ENCODE measurements around the gene TNIK. TPM values are rescaled to one million over a fixed set of nuclear protein-coding genes. Genes with fewer than 3 reads are reported as not detected.

Gene TNIK
- total RNA-seq, 1 experiment from 2014 or later = 10.4 TPM

DNA sequence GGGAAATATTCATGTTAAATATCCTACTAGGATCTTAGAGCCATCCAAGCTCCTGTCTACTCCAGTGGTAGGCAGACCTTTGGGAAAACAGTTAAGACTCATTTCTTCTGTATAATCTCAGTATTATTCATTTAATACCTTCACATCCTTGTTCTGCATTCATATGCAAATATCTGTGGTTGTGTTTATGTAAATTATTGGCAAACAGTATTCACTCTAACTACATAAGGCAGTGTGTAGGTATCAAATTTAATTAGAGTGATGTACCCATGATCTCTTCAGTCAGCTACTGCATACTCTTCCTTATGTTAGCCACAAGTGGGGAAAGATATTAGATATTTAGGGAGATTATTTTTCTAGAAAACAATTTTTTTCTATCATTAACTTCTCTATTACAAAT, 232.8 kb downstream of the TNIK start:
- DNase-seq (ENCODE audit: low read depth, low spot score) = no peak
- in situ Hi-C loops (cut with HindIII; ENCODE audit: low pct_unique_long_range_greater_than_20kb, low sequenced_read_pairs) = no loop called here

DNA sequence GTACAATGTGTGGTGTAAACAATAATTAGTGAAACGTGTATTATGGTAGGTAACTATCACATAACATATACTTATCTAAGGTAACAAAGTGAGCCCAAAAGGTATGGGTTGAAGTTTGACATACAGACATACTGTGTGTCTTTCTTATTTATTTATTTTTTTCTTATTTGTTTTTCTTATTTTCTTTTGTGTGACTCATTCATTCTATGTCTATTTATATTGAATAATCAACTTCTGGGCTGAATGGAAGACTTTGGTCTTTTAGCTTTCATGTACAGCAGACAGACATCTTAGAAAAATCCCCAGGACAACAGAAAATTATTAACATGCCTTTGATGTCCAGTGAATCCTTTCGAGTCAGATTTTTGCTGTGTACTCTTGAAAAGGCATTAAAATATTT, 233.4 kb downstream of the TNIK start:
- in situ Hi-C loops (cut with HindIII; ENCODE audit: low pct_unique_long_range_greater_than_20kb, low sequenced_read_pairs) = no loop called here
- no peak for DNase-seq (ENCODE audit: low read depth, low spot score)

DNA sequence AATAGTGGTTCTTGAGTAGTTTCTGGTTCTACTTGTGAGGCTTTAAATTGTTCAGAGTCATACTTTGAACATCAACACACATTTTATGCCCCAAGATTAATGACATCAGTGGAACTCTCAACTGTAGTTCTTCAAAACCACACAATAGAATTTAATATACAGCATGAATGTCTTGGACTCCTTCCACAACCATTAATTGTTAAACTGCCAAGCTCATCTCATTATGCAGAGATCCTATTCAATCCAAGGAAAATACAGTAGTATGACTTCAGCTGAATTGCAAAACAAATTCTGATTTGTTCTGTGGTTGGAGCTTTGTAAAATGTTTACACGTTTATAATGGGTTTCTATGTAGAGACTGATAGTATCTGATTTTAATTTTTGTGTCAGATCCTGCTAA, 234.5 kb downstream of the TNIK start:
- in situ Hi-C loops (cut with HindIII; ENCODE audit: low pct_unique_long_range_greater_than_20kb, low sequenced_read_pairs) = no loop called here
- DNase-seq (ENCODE audit: low read depth, low spot score) = peak; percentile 17

DNA sequence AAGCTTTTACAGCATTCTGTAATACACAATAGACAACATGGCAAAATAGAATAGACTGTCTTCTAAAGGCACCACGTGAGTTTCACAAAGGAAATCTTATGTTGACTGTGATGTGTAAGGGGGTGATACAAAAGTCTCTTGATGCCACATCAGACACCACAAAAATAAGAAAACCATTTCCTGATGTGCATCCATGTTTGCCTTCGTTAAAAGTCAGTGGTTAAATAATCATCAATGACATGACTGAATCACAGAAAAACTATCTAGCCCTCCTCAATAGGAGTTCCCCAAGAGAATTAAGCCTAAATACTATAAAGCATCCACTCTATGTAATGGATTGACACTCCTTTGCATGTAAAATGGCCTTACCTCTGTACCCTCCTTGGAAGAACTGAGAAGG, 235.0 kb downstream of the TNIK start:
- in situ Hi-C loops (cut with HindIII; ENCODE audit: low pct_unique_long_range_greater_than_20kb, low sequenced_read_pairs) = no loop called here
- peak; percentile 4 for DNase-seq (ENCODE audit: low read depth, low spot score)

DNA sequence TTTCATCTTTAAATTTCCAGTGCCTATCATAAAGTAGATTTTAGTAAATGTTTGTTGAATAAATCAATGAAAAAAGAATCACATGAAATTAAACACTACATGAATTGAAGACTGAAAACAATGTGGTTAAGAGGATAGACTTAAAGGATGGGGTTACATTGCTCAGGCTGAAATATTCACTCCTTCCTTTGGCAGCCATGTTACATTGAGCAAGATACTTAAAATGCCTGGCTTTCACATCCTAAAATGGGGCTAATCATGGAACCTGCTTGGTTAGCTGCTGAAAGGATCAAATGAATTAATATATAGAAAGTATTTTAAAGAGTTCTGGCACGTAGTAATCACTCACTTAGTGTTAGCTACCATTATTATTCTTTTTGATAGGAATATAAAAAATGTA, 236.8 kb downstream of the TNIK start:
- no peak for DNase-seq (ENCODE audit: low read depth, low spot score)
- in situ Hi-C loops (cut with HindIII; ENCODE audit: low pct_unique_long_range_greater_than_20kb, low sequenced_read_pairs) = no loop called here

DNA sequence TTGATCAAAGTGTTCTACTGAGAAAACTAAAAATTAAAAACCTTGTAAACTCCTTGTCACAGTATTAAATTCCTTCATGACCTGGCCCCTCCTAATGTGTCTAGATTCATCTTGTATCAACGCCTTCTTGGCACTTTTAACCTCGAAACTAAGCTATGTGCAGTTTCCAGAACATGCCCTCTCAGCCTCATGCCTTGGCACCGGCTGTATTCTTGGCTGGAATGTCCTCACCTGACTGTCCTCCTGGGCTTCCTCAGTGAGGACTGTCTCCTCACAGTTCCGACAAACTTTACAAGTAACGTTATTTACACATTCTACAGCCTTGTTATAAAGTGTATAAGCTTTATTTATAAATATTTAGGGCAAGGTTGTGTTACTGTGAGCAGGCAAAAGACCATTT, 237.2 kb downstream of the TNIK start:
- DNase-seq (ENCODE audit: low read depth, low spot score) = no peak
- in situ Hi-C loops (cut with HindIII; ENCODE audit: low pct_unique_long_range_greater_than_20kb, low sequenced_read_pairs) = no loop called here

DNA sequence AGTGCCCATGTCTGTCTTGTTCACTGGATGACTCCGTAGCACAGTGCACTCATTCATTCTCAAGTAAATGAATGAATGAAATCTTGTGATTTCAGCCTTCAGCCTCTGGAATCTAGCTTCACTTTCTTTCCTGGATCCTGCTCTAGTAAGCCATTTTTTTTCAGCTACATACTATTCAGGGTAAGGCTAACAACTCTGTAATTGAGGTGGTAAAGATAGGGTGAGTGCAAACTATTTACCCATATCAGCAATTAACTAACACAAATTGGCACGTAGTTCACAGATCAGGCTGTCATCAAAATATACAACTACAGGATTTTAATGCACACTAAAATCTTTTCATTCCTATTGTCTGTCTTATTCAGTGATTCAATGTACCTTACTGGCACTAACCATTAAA, 238.6 kb downstream of the TNIK start:
- in situ Hi-C loops (cut with HindIII; ENCODE audit: low pct_unique_long_range_greater_than_20kb, low sequenced_read_pairs) = no loop called here
- no peak for DNase-seq (ENCODE audit: low read depth, low spot score)

DNA sequence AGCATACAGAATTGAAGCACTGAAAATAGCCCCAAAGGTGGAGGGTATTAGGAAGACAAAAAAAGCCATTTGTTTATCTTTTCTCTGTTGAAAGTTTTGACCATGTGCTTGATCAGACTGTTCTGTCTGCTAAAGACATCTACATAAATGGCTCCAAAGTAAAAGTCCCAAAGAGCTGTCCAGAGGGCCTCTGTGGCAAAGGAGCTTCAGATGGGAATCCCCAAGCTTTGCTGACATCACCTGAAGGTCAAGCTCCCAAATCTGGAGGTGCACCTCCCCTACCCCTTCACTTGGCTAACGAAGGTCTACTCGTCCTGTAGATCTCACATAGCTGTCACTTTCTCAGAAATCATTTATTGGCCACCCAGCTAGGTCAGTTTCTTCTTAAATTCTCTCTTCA, 239.1 kb downstream of the TNIK start:
- in situ Hi-C loops (cut with HindIII; ENCODE audit: low pct_unique_long_range_greater_than_20kb, low sequenced_read_pairs) = no loop called here
- no peak for DNase-seq (ENCODE audit: low read depth, low spot score)

DNA sequence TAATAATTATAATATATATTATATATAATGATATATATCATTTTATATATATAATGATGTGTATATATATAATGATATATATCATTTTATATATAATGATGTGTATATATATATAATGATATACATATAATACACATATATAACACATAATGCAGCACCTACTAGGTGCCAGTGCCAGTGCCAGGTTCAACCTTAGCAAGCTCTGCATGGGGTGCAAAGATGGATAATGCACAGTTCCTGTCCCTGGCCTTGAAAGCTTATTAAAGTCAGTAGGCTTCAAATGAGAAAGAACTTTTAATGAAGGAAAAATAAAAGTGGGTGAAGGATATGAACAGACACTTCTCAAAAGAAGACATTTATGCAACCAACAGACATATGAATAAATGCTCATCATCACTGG, 240.9 kb downstream of the TNIK start:
- no peak for DNase-seq (ENCODE audit: low read depth, low spot score)
- in situ Hi-C loops (cut with HindIII; ENCODE audit: low pct_unique_long_range_greater_than_20kb, low sequenced_read_pairs) = no loop called here

DNA sequence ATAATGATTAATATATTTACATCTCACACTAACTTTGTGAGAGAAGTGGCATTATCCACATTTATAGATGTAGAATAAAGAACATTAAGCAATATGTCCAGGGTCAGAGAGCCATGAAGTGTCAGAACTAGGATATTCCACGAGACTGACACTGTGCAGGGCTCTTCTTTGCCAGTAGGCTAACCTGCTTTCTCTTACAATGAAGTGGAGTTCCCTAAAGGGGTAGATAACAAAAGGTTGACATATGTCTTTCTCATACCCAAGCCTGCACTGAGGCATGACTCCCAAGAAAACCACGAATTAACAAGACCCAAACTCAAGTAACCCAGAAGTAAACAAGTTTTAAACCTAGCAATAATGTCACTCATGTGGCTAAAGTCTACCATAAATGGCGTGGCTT, 242.1 kb downstream of the TNIK start:
- in situ Hi-C loops (cut with HindIII; ENCODE audit: low pct_unique_long_range_greater_than_20kb, low sequenced_read_pairs) = no loop called here
- DNase-seq (ENCODE audit: low read depth, low spot score) = no peak

DNA sequence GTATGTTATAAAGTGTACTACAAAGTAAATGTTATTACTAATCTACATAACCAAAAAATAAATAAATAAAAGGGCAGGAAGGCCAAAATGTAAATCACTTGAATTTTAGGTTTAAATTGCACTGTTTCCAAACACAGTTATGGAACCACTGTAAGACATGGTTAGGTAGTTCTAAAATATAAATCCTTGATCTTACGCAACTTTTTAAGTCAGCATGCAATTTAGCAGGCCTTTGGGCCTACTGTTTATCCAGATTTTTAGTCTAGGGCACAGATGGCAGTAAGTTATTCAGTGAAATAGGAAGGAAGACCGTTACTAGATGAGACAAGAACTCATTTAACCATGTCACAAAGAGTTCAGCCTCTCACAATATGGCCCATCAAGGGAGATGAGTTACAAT, 246.3 kb downstream of the TNIK start:
- in situ Hi-C loops (cut with HindIII; ENCODE audit: low pct_unique_long_range_greater_than_20kb, low sequenced_read_pairs) = no loop called here
- DNase-seq (ENCODE audit: low read depth, low spot score) = no peak

DNA sequence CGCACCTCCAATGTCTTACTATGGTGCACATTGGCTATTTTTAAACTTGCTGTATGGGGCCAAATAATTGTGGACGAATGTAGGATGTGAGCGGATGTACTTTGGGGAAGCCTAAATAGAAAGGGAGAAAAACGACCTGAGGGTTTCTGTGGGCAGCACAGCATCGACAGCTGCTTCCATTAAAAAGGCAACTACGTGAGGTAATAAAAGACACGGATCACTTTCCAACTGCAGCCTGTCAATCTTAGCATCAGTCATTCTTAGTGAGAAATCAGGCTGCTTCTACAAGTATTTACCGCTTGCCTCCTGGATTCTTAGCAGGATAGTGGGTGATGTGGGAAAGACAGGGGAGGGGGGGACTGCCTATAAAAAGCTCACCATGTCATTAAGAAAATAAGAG, 247.0 kb downstream of the TNIK start:
- in situ Hi-C loops (cut with HindIII; ENCODE audit: low pct_unique_long_range_greater_than_20kb, low sequenced_read_pairs) = no loop called here

DNA sequence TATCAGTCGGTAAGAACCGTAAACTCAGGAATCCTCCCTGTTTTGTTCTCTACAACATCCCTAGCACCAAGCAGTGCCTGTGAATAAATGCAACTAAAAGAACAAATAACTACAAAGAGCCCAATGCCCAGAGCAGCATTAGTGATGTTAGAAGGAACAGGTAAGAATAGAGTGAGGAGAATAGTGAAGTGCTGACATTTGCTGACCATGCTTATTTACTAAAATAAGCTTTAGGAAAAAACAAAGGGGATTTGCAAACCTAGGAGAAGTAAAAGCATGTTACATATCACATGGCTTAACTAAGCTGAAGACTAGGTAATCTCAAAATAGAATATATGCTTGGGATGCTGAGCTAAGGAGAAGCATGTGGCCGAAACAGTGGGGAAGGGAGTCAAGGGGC, 247.6 kb downstream of the TNIK start:
- in situ Hi-C loops (cut with HindIII; ENCODE audit: low pct_unique_long_range_greater_than_20kb, low sequenced_read_pairs) = no loop called here
- no peak for DNase-seq (ENCODE audit: low read depth, low spot score)

More for the DNA sequence above, 247.0 kb downstream of the TNIK start:
- DNase-seq (ENCODE audit: low read depth, low spot score) = no peak

DNA sequence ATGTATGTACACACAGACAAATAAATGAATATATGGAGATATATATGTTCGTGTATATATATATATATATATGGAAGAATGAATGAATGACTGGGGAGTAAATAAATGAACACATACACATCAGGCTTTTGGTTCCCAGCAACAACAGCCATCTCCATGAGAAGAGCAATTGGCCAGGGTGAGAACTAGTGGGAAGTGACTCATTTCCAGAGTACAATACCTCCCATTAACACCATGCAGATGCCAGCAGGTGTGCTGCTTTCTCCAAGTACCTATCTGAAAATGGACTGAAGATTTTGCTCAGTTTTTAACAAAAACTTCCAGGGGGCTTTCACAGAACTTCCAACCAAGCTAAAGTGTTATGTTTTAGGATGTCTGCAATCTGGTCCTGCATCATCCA, 253.9 kb downstream of the TNIK start:
- in situ Hi-C loops (cut with HindIII; ENCODE audit: low pct_unique_long_range_greater_than_20kb, low sequenced_read_pairs) = no loop called here
- no peak for DNase-seq (ENCODE audit: low read depth, low spot score)

DNA sequence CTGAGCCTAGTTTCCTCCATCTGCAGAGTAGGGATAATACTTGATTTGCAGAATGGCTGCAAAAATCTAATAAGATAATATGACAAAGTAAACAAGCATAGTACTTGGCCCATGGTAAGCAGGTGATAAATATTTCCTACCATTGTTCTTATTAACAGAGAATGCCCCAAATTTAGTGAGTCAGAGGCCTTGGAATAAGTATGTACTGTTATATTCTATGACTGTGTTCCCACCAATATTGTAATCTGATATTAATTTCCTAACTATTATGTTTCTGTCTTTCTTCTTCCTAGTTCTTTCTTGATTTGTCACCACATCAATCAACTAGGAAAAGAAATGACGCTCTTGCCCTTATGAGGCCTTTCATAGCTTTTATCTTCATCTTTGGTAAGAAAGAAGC, 255.3 kb downstream of the TNIK start:
- no peak for DNase-seq (ENCODE audit: low read depth, low spot score)
- in situ Hi-C loops (cut with HindIII; ENCODE audit: low pct_unique_long_range_greater_than_20kb, low sequenced_read_pairs) = no loop called here

DNA sequence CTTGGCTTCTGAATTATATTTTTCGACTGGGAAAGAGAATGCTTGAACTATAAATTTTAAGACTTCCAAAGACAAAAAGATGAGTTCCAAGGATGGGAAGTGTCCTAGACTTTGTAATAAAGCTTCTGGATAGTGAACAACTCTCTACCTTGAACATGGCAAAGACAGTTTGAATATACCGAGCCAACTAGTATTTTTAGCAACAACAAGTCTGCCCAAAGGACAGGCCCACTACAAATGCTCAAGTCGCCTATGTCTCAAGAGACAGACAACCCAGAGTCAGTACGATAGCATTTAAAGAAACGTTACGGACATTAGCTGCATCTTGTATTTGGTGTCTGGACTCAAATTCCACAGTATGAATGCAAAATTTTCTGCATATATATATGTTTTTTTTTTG, 258.4 kb downstream of the TNIK start:
- in situ Hi-C loops (cut with HindIII; ENCODE audit: low pct_unique_long_range_greater_than_20kb, low sequenced_read_pairs) = no loop called here
- no peak for DNase-seq (ENCODE audit: low read depth, low spot score)

DNA sequence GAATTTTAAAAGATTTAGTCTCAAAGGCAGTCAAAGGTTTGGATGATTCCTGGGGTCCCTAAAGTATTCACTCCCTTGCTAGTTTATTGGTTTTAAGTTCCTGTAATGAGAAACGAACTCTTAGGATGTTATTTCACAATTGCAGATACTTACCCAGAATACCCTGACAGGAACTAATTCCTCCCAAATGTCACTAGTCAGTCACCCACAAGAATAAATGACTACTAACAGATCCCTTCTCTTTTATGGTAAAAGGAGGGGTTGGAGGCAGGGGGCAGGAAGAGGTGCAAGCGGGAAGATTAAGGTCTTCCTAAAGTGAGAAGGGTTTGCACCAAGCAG, 259.5 kb downstream of the TNIK start:
- no peak for DNase-seq (ENCODE audit: low read depth, low spot score)
- in situ Hi-C loops (cut with HindIII; ENCODE audit: low pct_unique_long_range_greater_than_20kb, low sequenced_read_pairs) = no loop called here

DNA sequence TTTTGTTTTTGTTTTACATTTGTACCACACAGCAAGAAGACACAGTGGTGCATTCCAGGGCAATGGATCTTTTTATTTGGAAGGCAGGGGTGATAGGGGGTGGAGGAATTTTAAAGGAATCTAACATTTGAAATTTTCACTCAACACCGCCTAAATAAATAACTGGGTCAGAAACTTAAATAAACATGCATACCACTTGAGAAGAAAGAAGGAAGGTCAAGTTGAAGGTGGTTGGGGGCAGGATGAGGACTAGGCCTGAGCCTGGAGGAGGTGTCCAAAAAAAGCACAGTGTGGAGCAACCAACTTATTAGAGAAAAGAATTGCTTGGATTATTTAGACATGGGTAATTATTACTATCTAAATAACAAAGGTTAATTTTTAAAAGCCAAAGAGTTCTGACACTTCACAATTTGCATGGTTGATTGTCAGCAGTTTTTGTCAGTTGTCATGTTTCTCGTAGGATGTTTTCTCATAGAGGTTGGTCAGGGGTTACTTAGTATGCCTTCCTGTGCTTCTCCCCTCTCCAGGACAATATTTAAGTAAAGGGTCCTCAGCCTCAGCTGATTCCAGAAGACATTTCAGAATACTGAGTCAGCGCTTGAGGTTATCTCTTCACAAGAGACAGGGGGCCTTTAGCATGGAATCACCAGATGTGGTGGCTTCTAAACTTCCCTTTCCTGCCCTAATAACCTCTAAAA, 260.0 kb downstream of the TNIK start:
- DNase-seq (ENCODE audit: low read depth, low spot score) = no peak
- in situ Hi-C loops (cut with HindIII; ENCODE audit: low pct_unique_long_range_greater_than_20kb, low sequenced_read_pairs) = no loop called here

DNA sequence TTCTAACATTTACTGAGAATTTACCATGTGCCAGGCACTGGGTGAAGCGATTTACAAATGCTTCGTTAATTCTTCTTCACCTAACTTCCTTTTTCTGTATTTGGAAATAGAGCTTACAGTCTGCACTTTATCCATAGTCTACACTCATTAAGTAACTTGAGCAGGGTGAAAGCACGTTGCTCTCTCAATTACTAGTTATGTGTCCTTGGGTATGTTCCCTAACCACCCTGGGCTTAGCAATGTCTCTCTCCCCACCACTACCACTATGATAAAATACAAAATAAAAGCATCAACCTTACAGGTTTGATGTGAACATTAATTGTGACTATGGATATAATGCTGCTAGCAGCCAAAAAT, 260.8 kb downstream of the TNIK start:
- DNase-seq (ENCODE audit: low read depth, low spot score) = no peak
- in situ Hi-C loops (cut with HindIII; ENCODE audit: low pct_unique_long_range_greater_than_20kb, low sequenced_read_pairs) = no loop called here

DNA sequence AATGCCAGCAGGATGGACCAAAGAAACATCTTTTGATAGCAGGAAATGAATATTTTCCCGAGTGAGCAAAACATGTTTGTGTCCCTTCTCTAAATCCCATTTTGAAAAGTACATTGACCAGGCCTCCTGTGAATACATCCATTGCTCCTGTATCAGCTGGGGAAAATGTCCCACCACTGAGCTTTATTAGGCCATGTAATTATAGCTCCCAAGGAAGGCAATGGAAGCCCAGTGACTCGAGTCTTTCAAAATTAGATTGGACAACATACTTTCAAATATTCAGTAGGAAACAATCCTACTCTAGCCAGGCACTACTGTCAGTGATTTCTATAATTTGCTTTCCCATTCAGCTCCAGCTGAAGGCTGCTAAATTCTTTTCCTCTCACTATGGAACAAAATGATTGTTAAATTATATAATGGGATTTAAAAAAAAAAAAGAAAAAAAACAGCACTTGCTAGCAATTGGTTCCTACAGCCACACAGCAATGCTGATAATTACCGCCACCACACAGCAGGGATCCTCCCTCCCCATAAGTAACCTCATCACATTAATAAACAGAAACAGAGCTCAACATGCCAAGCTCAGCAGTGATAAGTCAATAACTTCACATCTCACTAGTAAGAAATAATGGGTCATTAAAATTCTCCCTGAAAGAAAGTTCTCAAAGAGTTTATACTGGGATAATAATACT, 261.3 kb downstream of the TNIK start:
- in situ Hi-C loops (cut with HindIII; ENCODE audit: low pct_unique_long_range_greater_than_20kb, low sequenced_read_pairs) = no loop called here
- no peak for DNase-seq (ENCODE audit: low read depth, low spot score)
